Coronary artery (tissue), 2 donors: Measurements from ENCODE around the gene DUSP14.

Experiments used
- DNase-seq: peaks from one replicate; pipeline ENCODE4 v3.0.0-alpha.2; 2017; ENCODE audit warnings: low spot score
- H3K27ac ChIP-seq, 2 donors: fragments of 200-600 bp; sonication (generic); one replicate each; pipeline ENCODE4 v1.5.1; 2016 to 2019
- H3K4me3 ChIP-seq: fragments of 200-600 bp; sonication (generic); 2 replicates; pipeline ENCODE4 v1.5.1; 2016; ENCODE audit warnings: mild to moderate bottlenecking, moderate library complexity
- TF ChIP-seq, protein P1 (sequence below): fragments of 200-600 bp; sonication (generic); IDR thresholded peaks from one replicate; pipeline ENCODE4 v1.5.1; 2019; ENCODE audit warnings: antibody characterized with exemption

DUSP14 gene

GRCh38 chr17:37461668-37462067 is 28.0 kb upstream of the DUSP14 start:
- no peak overlapping the region for H3K27ac ChIP-seq
- TF ChIP-seq, protein P1, sequence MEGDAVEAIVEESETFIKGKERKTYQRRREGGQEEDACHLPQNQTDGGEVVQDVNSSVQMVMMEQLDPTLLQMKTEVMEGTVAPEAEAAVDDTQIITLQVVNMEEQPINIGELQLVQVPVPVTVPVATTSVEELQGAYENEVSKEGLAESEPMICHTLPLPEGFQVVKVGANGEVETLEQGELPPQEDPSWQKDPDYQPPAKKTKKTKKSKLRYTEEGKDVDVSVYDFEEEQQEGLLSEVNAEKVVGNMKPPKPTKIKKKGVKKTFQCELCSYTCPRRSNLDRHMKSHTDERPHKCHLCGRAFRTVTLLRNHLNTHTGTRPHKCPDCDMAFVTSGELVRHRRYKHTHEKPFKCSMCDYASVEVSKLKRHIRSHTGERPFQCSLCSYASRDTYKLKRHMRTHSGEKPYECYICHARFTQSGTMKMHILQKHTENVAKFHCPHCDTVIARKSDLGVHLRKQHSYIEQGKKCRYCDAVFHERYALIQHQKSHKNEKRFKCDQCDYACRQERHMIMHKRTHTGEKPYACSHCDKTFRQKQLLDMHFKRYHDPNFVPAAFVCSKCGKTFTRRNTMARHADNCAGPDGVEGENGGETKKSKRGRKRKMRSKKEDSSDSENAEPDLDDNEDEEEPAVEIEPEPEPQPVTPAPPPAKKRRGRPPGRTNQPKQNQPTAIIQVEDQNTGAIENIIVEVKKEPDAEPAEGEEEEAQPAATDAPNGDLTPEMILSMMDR: no peak

GRCh38 chr17:37462492-37462891 is 27.2 kb upstream of the DUSP14 start:
- no peak for DNase-seq
- TF ChIP-seq, protein P1: no peak
- H3K27ac ChIP-seq: no peak overlapping the region
- no peak overlapping the region for H3K4me3 ChIP-seq

More at GRCh38 chr17:37461668-37462067, 28.0 kb upstream of the DUSP14 start:
- no peak overlapping the region for H3K4me3 ChIP-seq
- DNase-seq: no peak

- Histone ChIP-seq H3K4me3 (no peak overlapping the region), H3K27ac (no peak overlapping the region)
- no peak for DNase-seq
- TF ChIP-seq, protein P1: no peak
These were observed 26.7 kb upstream of the DUSP14 start for GRCh38 chr17:37463039-37463438.

DNA sequence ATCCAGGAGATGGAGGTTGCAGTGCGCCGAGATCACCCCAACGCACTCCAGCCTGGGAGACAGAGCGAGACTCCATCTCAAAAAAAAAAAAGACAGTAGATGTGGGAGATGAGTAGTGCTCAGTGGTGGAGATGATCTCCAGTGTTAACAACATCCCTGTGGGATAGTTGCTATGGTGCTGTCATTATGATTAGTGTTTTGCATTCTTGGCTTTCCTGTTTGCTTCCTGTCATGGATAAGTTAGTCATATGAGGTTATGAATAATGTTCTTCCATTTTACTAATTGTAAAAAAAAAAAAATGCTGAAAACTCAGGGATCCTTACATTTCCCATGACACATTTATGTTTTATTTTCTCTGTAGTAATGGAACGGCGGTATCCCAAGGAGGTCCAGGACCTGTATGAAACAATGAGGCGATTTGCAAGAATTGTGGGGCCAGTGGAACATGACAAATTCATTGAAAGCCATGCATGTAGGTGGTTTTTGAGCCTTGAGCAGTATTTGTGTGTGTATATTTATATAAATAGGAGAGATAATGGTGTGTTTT is 24.5 kb upstream of the DUSP14 start:
- H3K4me3 ChIP-seq: no peak overlapping the region
- no peak for DNase-seq
- H3K27ac ChIP-seq: no peak overlapping the region
- TF ChIP-seq, protein P1: no peak

DNA sequence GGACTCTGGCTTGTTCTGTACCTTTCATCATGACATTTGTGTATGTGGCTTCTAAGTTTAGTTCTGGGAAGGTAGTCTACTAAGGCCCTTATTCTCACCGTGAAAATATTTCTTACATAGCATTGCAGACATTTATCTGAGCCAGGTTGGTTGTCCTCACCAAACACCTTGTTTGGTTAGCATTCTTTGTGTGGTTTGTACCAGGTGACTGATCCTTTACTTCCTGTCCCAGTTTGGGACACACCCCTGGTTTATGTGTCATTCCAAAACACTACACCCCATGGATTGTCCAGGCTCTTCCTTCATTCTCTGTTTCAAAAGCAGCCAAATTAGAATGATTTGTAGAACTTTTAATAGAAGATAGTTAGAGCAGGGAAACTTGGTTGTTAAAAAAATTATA is 23.2 kb upstream of the DUSP14 start:
- no peak overlapping the region for H3K4me3 ChIP-seq
- TF ChIP-seq, protein P1: no peak
- no peak overlapping the region for H3K27ac ChIP-seq
- DNase-seq: no peak

- H3K27ac ChIP-seq: no peak overlapping the region
- DNase-seq: no peak
- TF ChIP-seq, protein P1: no peak
- no peak overlapping the region for H3K4me3 ChIP-seq
These were observed 19.5 kb upstream of the DUSP14 start for GRCh38 chr17:37470181-37470580.

DNA sequence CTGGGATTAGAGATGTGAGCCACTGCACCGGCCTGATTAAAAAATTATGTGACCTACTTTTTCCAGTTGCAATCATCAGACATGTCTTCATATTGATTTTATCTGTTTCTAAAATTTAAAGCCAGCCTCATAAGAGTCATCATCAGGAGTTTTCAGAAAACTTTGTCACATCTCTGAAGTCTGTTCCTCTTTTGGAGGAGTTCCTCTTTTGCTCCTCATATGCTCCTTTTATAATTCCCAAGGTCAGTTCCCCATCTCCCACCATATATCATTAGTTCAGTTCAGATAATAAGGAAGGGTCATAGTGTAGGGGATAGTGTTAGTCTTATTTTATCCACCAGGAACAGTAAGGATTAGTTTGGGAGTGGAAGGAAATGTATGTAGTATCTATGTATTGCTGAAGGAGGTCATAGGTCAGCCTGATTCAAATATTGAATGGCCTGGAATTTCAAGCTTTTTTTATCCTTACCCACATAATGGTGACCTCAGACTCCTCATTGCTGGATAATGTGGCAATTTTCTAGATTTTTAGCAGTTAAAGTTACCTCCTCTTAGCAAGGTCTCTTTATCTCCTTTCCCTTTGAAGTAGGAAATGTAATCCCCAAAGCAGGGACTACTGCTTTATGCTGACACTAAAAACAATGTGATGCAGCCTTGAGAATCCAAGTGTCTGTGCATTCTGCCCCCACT is 13.8 kb upstream of the DUSP14 start:
- no peak overlapping the region for H3K27ac ChIP-seq
- TF ChIP-seq, protein P1: no peak

More for the DNA sequence above, 13.8 kb upstream of the DUSP14 start:
- DNase-seq: no peak
- no peak overlapping the region for H3K4me3 ChIP-seq
